Fibroblast of skin of abdomen (primary cell): ENCODE data around the gene CATSPERD.

ENCODE experiments used
- DNase-seq: peaks from one replicate; pipeline ENCODE4 v3.0.0-alpha.2; 2013

CATSPERD gene

DNA sequence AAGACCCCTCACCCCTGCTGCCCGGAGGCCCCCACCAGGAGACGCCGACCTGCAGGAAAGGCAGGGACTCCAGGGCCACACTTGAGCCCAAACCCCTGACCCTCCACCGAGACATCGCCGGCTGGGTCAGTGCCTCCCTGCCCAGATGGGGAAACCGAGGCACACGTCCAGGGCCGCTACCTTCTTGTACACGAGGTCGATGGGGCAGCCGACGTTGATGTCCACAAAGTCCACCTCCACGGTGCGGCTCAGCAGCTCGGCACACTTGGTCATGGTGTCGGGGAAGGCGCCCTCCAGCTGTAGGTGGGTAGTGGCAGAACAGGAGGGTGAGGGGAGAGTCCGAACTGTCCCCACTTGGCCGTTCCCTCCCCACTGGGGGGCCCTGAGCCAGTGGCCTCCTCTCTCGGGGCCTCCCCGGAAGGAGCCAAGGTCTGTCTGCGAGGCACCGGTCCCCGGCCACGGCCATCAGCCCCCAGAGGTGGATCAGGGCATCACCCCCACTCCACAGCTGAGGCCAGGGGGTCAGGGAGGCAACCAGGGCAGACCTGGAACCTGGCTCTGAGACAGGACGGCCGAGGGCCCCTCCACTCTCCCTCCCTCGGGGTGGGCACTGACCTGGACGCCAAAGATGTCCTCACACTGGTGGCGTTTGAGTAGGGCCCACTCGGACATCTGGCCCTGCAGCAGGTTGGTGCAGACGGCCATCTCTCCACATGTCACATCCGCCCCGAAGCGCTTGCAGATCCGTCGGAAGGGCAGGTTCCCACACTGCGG is 67.2 kb downstream of the CATSPERD start:
- no peak for DNase-seq

DNA sequence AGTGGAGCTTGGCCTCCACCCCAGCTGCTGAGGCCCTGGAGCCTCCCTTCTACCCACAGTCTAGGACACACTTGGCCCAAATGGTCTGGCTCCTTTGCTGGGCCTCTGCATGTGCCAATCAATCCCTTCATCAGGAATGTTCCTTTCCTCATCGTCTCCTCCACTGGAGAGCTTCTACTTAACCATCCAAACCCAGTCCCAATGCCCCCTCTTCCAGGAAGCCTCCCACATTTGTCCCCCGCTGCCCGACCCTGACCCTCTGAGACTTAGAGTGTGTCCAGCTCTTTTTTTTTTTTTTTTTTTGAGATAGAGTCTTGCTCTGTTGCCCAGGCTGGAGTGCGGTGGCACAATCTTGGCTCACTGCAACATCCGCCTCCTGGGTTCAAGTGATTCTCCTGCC is 68.0 kb downstream of the CATSPERD start:
- no peak for DNase-seq

DNA sequence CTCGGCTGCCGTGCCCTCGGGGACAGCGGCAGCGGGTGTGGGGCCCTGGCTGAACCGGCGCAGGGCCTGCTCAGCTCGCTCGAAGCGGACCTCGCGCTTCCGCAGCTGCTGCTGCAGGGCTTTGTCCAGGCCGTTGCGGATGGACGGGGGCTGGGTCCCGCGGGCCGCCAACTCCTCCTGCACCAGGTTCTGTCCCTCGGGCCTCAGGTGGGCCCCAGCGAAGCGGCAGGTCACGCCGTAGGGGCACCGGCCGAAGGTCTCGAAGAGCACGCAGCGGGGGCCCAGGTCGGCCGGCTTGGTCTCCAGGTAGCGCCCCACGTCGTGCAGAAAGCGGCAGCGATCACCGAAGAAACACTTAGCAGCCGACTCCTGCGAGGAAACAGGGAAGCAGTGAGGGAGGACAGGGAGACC is 68.9 kb downstream of the CATSPERD start:
- DNase-seq = no peak

DNA sequence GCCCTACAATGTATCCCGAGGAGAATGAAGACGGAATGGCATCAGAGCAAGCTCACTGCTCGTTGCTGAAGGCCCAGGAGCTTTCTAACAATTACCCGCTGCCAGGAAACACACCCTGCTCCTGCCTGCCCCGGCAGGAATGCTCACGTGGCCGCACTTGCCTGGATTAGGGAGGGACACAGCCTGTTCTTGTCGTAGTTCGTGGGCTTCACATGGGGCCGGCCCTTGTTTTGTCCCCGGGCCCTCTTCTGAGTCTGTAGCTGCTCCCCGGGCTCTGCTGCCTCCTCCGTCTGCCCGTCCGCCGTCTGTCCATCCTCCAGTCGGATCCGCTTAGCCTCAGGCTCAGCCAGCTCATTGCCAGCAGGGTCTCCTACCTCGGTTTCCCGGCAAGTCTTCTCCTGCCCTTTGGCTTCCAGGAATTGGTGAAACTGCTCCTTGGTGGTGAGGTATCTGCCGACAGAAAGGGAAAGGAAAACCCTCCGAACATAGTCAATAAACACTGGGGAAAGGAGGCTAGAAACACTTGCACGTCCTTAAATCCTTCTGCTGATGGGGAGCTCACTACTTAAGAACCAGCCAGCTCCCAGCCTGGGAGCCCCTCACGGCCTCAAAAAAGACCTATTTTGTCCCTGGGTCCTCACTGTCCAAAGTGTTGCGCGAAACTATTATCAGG is 69.6 kb downstream of the CATSPERD start:
- DNase-seq = no peak

DNA sequence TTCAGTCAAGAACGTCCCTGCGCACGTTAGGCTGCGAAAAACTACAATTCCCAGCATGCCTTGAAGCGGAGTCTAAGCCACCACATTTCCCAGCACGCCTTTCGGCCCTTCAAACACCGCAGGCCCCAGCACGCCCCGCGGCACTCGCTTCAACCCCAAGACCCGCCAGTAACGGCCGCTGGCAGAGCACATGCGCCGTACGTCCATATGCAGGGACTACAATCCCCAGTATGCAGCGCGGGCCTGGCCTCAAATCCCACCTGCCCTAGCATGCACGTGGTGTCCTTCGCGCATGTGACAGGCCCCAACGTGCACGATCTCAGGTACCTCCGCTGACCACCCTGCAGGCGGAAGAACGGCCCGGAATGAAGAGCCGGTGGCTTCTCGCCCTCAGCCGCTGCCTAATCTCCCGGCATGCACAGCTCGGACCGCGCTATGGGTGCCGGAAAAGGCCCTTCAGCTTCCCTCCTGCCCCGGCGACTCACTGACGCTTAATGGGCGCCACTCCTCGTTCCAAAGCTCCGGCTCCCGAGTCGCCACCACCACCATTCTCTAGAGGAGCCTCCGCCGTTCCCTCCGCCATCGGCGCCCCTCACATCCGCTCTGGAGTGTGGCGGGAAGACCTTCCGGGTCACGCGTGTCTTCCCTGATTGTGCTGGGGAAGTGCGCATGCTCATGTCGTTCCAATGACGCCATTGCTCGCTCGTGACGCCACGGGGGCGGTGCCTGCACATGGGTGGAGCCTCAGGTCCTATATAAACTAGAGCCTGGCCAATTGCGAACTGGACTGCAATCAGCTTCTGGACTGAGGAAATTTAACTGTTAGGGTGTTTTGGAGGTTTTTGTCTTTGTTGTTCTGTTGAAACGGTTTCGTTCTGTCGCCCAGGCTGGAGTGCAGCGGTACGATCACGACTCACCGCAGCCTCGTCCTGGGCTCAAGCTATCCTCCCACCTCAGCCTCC is 70.4 kb downstream of the CATSPERD start, which contains the start of gene DUS3L:
Gene DUS3L, minus strand, starts transcription at position 605 of the 962 bp plus-strand sequence. Its CDS starts 22 bp downstream, at position 583.
- DNase-seq = peak; percentile 99

DNA sequence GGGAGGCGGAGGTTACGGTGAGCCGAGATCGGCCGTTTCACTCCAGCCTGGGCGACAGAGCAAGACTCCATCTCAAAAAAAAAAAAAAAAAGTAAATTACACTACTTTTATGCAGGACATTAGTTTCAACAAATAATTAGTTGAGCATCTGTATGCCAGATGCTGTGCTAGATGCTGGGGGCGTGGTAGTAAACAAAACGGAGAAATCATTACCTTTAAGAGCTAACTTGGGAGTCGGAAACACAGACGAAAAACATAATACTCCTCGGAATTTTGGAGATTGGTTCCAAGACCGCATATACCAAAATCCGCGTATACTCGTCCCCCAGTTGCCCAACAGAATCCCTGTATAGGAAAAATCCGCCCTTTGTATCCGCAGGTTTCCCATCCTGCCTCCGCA is 71.8 kb downstream of the CATSPERD start:
- DNase-seq = no peak

DNA sequence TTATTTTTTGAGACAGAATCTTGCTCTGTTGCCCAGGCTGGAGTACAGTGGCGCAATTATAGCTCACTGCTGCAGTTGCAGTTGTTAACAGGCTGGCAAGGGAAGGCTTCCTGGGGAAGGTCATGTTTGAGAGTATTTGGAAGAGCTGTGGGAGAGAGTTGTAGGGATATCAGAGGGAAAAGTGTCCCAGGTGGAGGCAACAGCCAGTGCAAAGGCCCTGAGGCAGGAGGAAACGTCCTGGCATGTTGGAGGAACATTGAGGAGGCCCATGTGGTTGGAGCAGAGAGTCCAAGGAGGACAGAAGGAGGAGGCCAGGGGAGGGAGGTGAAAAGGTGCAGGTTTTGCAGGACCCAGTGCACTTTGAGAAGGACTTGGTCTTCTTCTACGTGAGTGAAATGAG is 72.8 kb downstream of the CATSPERD start:
- no peak for DNase-seq

DNA sequence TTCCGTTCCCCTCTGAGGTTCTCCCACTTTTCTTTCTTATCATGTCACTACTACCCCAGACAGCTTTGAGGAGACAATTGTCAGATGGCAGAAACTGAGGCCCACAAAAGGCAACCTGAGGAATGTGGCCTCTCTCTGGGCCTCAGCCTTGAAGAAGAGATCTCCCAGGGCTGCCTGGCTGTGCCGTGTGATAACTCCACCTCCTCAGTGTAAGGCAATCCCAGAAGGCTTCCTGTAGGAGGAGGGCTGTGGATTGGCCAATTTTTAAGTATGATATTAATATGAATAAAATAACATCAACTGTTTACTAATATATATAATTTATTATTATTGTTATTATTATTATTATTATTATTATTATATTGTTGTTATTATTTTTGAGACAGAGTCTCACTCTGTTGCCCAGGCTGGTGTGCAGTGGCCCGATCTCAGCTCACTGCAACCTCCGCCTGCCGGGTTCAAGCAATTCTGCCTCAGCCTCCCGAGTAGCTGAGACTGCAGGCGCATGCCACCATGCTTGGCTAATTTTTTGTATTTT is 75.0 kb downstream of the CATSPERD start:
- no peak for DNase-seq

DNA sequence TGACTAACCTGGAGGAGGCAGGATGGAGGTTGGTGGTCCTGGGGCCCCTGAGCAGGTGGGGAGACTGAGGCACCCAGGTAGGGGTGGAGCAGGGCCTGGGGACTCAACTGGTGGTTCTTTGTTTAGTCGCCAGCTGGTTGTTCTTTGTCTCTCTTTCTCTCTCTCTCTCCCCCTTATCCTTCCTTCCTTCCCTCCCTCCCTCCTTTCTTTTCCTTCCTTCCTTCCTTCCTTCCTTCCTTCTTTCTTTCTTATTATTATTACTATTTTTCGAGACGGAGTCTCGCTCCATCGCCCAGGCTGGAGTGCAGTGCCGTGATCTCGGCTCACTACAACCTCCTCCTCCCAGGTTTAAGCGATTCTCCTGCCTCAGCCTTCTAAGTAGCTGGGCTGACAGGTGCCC is 77.8 kb downstream of the CATSPERD start:
- no peak for DNase-seq

DNA sequence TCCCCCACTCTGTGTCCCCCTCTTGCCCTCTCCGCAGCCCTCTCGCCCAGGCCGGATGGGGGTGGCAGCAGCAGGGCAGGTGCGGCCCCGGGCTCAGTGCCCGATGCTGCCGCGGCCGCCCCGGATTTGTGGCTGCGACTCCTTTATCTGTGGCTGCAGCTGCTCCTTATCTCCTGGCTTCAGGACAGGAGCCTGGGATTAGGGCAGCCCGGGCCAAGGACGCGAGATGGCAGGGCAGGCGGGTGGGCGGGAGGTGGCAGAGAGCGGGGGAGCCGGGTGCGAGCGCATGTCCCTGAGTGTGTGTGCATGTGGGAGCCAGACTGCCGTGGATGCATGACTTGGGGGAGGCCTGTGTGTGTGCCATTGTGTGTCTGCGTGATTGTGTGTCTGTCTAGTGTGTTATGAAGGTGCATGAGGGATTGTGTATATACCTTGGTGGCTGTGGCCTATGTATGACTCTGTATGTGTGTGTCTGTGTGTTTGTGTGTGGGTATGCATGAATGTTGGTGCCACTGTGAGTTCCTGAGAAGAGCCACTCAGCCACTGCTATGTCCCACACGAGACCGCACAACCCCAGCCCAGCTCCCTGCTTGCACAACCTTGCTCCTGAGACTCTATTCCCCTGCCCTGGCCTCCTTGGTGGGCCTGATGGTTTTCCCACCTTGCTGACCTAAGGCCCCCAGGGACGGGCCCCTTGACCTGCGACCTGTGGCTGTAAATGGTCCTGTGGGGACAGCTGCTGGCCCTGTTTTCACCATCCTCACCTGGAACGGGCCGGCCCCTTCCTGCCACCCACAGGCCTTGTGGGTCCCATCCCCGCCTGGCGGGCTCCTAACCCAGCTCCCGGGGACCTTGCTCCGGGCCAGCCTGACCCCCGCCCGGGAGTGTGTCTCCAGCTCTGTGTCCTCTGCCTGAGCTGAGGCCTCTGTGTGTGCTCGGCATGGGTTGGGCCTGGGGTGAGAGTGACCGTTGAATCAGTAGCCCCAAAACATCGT is 79.1 kb downstream of the CATSPERD start:
- no peak for DNase-seq

DNA sequence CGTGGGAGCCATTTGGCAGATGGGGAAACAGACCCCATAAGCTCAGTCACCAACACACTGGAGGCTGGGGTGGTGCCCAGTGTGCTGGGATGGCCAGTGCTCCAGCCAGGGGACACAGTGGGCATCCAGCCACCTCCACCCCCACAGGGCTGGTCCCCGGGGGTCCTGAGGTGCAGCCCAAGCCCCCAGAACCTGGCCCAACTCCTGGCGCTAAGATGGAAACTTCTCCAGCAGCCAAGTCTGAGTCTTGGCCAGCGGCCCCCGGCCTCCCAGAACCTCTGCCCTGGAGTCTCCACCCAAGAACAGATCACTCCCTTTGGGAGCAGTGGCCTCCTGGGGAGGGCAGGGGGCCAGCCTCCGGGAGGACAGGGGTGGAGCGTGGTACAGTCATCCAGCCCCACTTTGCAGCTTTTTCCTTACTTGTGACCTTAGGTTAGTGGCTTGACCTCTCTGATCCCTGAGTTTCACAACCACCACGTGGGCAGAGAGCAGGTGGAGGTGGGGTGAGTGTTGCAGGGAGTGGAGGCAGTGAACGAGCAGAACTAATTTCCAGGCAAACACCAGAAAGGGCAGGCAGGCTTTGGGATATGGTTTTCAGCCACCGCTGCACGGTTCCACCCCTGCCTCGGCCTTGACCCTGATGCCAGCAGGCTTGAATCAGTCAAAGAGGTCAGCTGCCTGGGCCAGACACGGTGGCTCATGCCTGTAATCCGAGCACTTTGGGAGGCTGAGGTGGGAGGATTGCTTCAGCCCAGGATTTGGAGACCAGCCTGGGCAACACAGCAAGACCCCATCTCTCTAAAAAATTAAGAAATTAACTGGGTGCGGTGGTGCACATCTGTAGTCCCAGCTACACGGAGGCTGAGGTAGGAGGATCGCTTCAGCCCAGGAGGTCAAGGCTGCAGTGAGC is 80.2 kb downstream of the CATSPERD start:
- DNase-seq = no peak

DNA sequence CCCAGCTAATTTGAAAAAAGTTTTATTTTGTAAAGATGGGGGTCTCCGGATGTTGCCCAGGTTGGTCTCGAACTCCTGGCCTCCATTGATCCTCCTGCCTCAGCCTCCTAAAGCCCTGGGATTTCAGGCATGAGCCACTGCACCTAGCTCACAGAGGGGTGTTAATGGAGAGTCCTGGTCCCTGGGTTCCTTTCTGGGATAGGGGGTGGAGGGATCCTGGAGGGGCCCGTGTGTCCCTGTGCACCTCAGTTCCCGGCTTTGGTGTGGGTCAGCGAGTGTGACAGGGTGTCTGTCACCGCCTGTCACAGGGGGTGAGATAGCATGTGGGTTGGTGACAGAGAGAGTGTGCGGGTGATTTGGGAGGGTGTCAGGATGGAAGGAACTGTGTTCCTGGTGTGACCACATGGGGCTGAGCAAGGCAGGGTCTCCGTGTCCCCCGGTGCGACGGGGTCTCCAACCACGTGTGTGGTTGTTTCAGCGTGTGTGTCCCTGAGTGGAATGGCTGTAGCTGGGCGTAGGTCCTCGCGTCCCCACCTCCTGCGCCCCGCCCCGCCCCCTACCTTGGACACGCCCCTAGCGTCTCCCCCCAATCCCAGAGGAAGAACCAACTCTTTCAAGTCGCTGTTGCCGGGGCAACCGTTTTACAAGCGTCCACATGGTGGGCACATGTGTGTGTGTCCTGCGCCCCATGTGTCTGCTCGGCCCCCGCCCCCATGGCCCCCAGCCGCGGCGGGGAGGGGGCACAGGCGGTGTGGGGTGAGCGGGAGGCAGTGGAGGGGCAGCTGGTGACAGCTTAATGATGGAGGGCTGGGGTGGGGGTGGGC is 81.6 kb downstream of the CATSPERD start:
- DNase-seq = peak; percentile 63

DNA sequence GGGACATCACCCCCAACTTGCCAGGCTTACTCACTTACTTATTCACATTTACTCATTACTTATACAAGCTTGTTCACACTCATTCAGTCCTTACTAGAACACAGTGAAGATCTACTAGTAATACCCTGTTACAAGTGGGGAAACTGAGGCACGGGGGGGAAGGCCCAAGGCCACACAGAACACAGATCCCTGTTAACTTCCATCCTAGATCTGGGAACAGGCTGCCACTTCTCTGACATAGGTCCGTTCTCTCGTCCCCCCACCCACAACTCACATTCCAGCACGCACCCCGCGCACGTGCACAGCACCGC is 83.0 kb downstream of the CATSPERD start:
- no peak for DNase-seq

DNA sequence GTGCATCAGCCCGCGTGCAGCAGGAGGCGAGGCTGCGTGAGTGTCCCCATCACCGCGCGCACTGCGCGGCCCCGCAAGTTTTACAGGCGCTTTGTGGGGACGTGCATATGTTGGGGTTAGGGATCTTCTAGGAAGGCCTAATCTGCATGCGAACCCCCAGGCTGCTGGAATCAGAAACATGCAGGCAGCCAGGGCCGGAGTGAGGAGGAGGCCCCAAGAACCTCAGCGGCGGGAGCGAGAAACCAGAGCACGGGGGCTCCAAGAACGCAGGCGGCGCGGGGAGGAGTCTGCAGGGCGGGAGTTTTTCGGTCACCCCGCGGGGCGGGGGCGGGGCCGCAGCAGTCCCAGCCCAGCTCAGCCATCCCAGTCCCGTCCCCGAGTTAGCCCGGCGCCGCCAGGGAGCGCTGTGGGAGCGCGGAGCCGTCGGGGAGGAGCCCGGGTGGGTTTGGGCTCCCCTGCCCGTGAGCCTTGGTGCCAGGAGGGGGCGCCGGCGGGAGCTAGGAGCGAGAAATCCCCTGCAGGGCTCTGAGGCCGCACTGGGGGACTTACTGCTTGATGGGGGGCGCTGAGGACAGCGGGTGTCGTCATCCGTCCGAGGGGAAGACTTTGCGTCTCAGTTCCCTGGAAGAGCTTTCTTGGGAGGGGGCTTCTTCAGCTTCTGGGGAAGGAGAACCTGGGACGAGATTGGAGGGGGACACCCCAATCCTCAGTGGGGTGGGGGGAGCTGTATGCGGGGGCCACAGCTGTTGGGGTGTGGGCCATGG is 83.5 kb downstream of the CATSPERD start:
- DNase-seq = peak; percentile 82

DNA sequence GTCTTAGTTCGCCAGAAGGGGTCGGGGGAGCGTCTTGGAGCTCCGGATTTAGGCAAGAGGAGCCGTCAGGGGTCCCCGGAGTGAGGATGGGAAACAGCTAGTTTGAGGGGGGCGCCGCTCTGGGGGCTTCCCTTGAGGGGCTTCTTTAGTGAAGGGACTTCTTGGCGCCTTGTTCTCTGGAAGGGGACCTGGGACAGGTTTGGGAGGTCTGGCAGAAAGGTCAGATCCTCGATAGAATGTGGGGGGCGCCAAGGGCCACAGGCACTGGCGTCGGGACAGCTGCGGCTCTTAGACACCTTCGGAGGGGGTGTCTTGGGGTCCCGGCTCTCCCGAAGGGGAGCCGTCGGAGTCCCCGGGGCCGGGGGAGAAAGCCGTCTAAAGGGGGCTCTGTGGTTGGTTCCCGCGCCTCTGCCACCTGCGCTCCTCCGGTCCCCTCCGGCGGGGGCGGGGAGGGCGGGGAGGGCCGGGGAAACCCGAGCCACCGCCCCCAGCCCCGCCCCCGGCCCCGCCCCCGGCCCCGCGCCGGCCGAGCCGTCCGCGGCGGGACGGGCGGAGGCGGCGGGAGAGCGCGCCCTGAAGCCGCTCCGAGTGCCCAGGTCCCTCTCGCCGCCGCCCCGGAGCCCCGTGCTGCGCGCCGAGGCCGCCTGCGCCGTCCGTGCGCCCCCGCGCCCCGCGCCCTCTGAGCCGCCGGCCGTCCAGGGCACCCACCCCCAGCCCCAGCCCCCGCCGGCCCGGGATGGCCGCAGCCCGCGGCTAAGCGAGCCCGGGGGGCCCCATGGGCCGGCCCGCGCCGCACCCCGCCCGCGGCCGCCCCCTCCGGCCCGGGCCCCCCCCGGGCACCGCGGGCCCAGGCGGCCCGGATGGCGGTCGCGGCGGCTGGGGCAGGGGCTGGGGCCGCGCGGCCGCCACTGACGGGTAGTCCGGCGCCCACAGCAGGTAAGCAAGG is 84.4 kb downstream of the CATSPERD start, which contains the start of gene NRTN:
Gene NRTN, plus strand, starts transcription at position 552 of the 946 bp plus-strand sequence. CDS start 19,099 bp downstream, outside the sequence.
- no peak for DNase-seq

DNA sequence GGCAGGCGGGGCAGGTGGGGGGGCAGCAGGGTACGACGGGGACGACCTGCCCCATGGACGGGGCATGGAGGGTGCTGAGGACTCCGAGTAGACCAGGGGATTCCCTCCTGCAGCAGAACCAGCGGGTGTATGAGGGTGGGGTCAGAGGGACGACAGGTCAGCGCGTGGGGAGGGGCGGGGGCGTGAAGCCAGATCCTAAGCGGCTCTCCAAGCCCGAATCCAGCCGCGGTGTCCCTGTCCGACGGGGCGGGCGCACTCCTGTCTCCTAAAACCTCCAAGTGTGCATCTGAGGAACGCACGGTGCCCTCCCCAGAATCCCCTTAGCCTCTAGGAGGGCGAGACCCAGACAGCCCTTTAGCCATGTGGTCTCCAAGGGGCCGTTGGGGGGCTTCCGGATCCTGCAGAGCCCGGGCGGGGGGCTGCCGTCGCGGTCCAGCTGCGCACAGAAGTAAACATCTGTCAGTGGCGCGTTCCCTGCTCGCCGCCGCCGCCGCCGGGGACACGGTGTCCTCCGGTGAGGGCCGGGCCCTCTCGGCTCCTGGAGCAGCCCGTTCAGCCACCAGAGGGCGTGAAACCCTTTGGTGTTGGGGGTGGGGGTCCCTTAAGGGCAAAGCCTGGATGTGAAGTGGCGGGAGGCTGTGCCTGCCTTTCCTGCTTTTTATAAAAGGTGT is 85.2 kb downstream of the CATSPERD start:
- peak; percentile 44 for DNase-seq

DNA sequence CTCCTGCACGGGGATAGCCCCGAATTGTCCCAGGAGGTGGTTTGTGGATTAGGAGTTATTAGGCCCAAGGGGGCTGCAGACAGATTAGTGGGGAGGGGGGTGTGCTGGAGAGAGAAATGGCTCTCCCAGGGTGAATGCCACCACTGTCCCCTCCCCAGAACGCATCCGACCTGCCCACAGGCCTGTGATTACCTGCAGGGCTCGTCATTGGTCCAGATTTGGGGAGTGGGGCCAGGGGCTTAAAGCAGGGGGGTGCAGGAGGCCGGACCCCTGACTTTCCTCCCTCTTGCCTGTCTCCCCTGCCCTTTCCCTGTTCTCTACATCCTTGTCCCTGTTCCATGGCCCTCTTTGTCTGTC is 85.7 kb downstream of the CATSPERD start:
- DNase-seq = no peak
